GM12878 (cell line): ENCODE measurements around the gene REST. TPM values are rescaled to one million over a fixed set of nuclear protein-coding genes. Genes with fewer than 3 reads are reported as not detected.

Source experiments
- ATAC-seq: fragments of 200-7000 bp; cut with Tn5 transposase; 3 replicates; pipeline ENCODE4 v1.9.1; 2020; ENCODE audit warnings: mild to moderate bottlenecking, moderate library complexity
- BruUV-seq: library from RNA; stranded (reverse); fragments of 400-500 nt; replicated peaks from 2 replicates; lab custom pipeline; 2021; lab: Mats Ljungman, UMichigan
- CTCF ChIA-PET: fragments of 300-600 bp; sonication (Branson Sonifier 250); formaldehyde crosslinking; extraction: SDS; loops from one replicate; lab custom pipeline; 2021; ENCODE audit warnings: inconsistent platforms; lab: Yijun Ruan, JAX
- POLR2A ChIA-PET: fragments of 350-600 bp; formaldehyde crosslinking; extraction: SDS; loops from one replicate; lab custom pipeline; 2021; ENCODE audit warnings: inconsistent platforms; lab: Charles Lee
- RAD21 ChIA-PET: fragments of 300-600 bp; sonication (Branson Sonifier 250); formaldehyde crosslinking; loops from one replicate; lab custom pipeline; 2023; ENCODE audit warnings: antibody characterized with exemption; ENCODE audit not compliant: unreplicated experiment; lab: Charles Lee
- SMC1A ChIA-PET: fragments of 300-600 bp; sonication (Branson Sonifier 250); formaldehyde crosslinking; loops from one replicate; lab custom pipeline; 2023; ENCODE audit not compliant: unreplicated experiment, uncharacterized antibody; lab: Charles Lee
- DNase-seq: peaks from one replicate; pipeline ENCODE4 v3.0.0-alpha.2; 2011; ENCODE audit warnings: low read depth, low spot score
- FAIRE-seq: peaks from 3 replicates; lab custom pipeline; 2011; peaks lifted over from hg19 to GRCh38; lab: Jason Lieb, UNC
- H2AFZ ChIP-seq: 2 replicates; pipeline ENCODE4 v1.6.0; 2011; ENCODE audit warnings: low read depth, low read length, control low read depth; ENCODE audit not compliant: control insufficient read depth
- H3K27ac ChIP-seq: 2 replicates; pipeline ENCODE4 v1.5.1; 2011; ENCODE audit warnings: control low read depth; ENCODE audit not compliant: control insufficient read depth, insufficient read depth
- H3K27me3 ChIP-seq, 2 experiments: replicated peaks in 1 of 2; 2 replicates each; pipeline versions ENCODE4 v1.6.0 to v1.6.1; 2011; ENCODE audit warnings: low read length in 1 of 2; ENCODE audit not compliant: control insufficient read depth in 2 of 2, insufficient read depth in 2 of 2
- H3K36me3 ChIP-seq, 2 experiments: 2 replicates each; pipeline ENCODE4 v1.5.1; 2011; ENCODE audit warnings: low read length in 1 of 2; ENCODE audit not compliant: control insufficient read depth in 2 of 2, insufficient read depth in 2 of 2
- H3K4me1 ChIP-seq: 2 replicates; pipeline ENCODE4 v1.6.1; 2011; ENCODE audit warnings: mild to moderate bottlenecking, low read length, moderate library complexity, mixed read lengths; ENCODE audit not compliant: control insufficient read depth, insufficient read depth
- H3K4me2 ChIP-seq: 2 replicates; pipeline ENCODE4 v1.6.0; 2011; ENCODE audit warnings: control low read depth; ENCODE audit not compliant: control insufficient read depth, insufficient read depth
- H3K4me3 ChIP-seq: fragments of 200-600 bp; sonication (generic); 2 replicates; pipeline ENCODE4 v1.5.1; 2016
- H3K79me2 ChIP-seq: 2 replicates; pipeline ENCODE4 v1.6.0; 2011; ENCODE audit warnings: low read length; ENCODE audit not compliant: control insufficient read depth, insufficient read depth
- H3K9ac ChIP-seq: 2 replicates; pipeline ENCODE4 v1.8.0; 2011; ENCODE audit warnings: low read length, control low read depth, mixed read lengths; ENCODE audit not compliant: control insufficient read depth, insufficient read depth
- H3K9me3 ChIP-seq: replicated peaks from 3 replicates; pipeline ENCODE4 v1.5.1; 2011; ENCODE audit warnings: mild to moderate bottlenecking, low read length; ENCODE audit not compliant: control insufficient read depth, insufficient read depth
- H4K20me1 ChIP-seq: 2 replicates; pipeline ENCODE4 v1.6.0; 2011; ENCODE audit not compliant: control insufficient read depth, insufficient read depth
- CEBPZ ChIP-seq: fragments of 150-350 bp; IDR thresholded peaks from 2 replicates; pipeline ENCODE4 v1.6.1; 2016; ENCODE audit warnings: low read depth, low read length
- E2F8 ChIP-seq: fragments of 450-650 bp; IDR thresholded peaks from 2 replicates; pipeline ENCODE4 v1.6.1; 2018; ENCODE audit warnings: mild to moderate bottlenecking, low read depth, moderate library complexity; ENCODE audit not compliant: partially characterized antibody
- ESRRA ChIP-seq: IDR thresholded peaks from 2 replicates; pipeline ENCODE4 v1.6.1; 2012; ENCODE audit warnings: mild to moderate bottlenecking, low read length, improper control_type of control experiment
- GABPA ChIP-seq: IDR thresholded peaks from 2 replicates; pipeline ENCODE4 v1.6.1; 2014; ENCODE audit warnings: antibody characterized with exemption, low read depth, mild to moderate bottlenecking, inconsistent platforms
- MTA3 ChIP-seq: IDR thresholded peaks from 2 replicates; pipeline ENCODE4 v1.6.1; 2012; ENCODE audit warnings: low read length, inconsistent platforms, borderline replicate concordance
- PKNOX1 ChIP-seq: fragments of 450-650 bp; IDR thresholded peaks from 2 replicates; pipeline ENCODE4 v1.6.1; 2016; ENCODE audit warnings: mild to moderate bottlenecking
- POLR2AphosphoS5 ChIP-seq: IDR thresholded peaks from 2 replicates; pipeline ENCODE4 v1.6.1; 2011; ENCODE audit warnings: mild to moderate bottlenecking, low read length, inconsistent platforms
- SREBF1 ChIP-seq: IDR thresholded peaks from 2 replicates; pipeline ENCODE4 v1.6.1; 2012; ENCODE audit warnings: mild to moderate bottlenecking, low read length
- TCF12 ChIP-seq: IDR thresholded peaks from 2 replicates; pipeline ENCODE4 v1.6.1; 2011; ENCODE audit warnings: low read depth, mild to moderate bottlenecking, low read length
- TCF3 ChIP-seq: IDR thresholded peaks from 2 replicates; pipeline ENCODE4 v1.6.1; 2012; ENCODE audit warnings: low read depth, mild to moderate bottlenecking, low read length, borderline replicate concordance; ENCODE audit not compliant: insufficient read depth
- ZBTB4 ChIP-seq: fragments of 450-650 bp; formaldehyde crosslinking; IDR thresholded peaks from 2 replicates; pipeline ENCODE4 v1.4.0; 2022; ENCODE audit warnings: mild to moderate bottlenecking, moderate library complexity
- ZNF217 ChIP-seq: fragments of 450-650 bp; IDR thresholded peaks from 2 replicates; pipeline ENCODE4 v1.6.1; 2017; ENCODE audit warnings: antibody characterized with exemption, mild to moderate bottlenecking
- WGBS: methylation state at CpG from one replicate; pipeline ENCODE4 v1.1.6; 2016; ENCODE audit warnings: low lambda C conversion rate; ENCODE audit not compliant: insufficient replicate concordance, insufficient coverage; ENCODE audit errors: missing lambda C conversion rate; 5-methylcytosine and 5-hydroxymethylcytosine counted together
- in situ Hi-C: fragments of 300-500 bp; cut with MboI; formaldehyde crosslinking; loops from 9 replicates; pipeline ENCODE4 v1.14.3; 2018; ENCODE audit warnings: mixed read lengths
- intact Hi-C: fragments of 100-400 bp; cut with micrococcal nuclease; formaldehyde crosslinking; loops from one replicate; pipeline ENCODE4 v1.14.2; 2022; ENCODE audit not compliant: unreplicated experiment
- polyA plus RNA-seq, 11 experiments: library from polyadenylated mRNA; depleted of rRNA in 4 of 11; unstranded in 6 of 11; stranded (reverse) in 5 of 11; fragments of >200 nt; fragmentation: Nextera tagmentation in 4 of 11; fragmentation: Illumina TruSeq in 1 of 11; extraction: Ambion mirVana in 4 of 11; extraction: Trizol in 1 of 11; gene quantifications; 1 replicate in 1 of 11; 2 replicates in 10 of 11; pipeline versions ENCODE4 v1.2.1 to v1.2.3, GENCODE V29; 2011 to 2016; ENCODE audit warnings: inconsistent platforms in 2 of 11, missing spikeins in 2 of 11, low read depth in 1 of 11
- total RNA-seq, 4 experiments: library from RNA; depleted of rRNA in 3 of 4; stranded (reverse); fragments of >200 nt in 3 of 4; fragmentation: Illumina TruSeq in 1 of 4; extraction: Trizol in 1 of 4; gene quantifications; 2 replicates each; pipeline versions ENCODE4 v1.2.1 to v1.2.3, GENCODE V29; 2013 to 2021

Gene REST
- total and polyA plus RNA-seq, 10 of the 15 experiments (the other 5 are each of a cell fraction or from before 2014, with no cell fraction given), result 3.7 to 36.3 (median 20.4) TPM

- Histone ChIP-seq H2AFZ (no peak overlapping the region), H3K27me3 (no peaks in the 10 kb centered on the region), H3K4me2 (no peak overlapping the region), H3K9me3 (peaks cover 14% of the 10 kb centered on the region), H3K79me2 (peaks cover 26% of the 10 kb centered on the region), H3K36me3 (peaks cover 8 to 22% of the 10 kb centered on the region in 2 experiments)
- RAD21 ChIA-PET, result no interaction called here
- WGBS, result 100% methylated on average over 2 of the region's 2 CpGs
- CTCF ChIA-PET, result interaction anchor here (1.2 kb wide), 1 partner anchor 11 kb away, joined by 3 read pairs; no protein-coding TSS in a partner anchor
- SMC1A ChIA-PET, result interaction anchor here (1.1 kb wide), 1 partner anchor 8 kb away, joined by 4 read pairs; the partner anchor contains the start of gene POLR2B
- TF ChIP-seq ZBTB4, result no peak
- no peak for TF ChIP-seq MTA3
- TF ChIP-seq TCF3, result no peak
- no peak for TF ChIP-seq CEBPZ
- TF ChIP-seq TCF12, result no peak
- TF ChIP-seq ZNF217, result no peak
- TF ChIP-seq SREBF1, result no peak
- TF ChIP-seq PKNOX1, result no peak
- no peak for TF ChIP-seq GABPA
- no peak for TF ChIP-seq E2F8
- TF ChIP-seq POLR2AphosphoS5, result no peak
- no peak for TF ChIP-seq ESRRA
- TF ChIP-seq, all 136 proteins: peak for 0
- no peaks in the 10 kb centered on the region for H3K4me1 ChIP-seq
- FAIRE-seq (no peak), DNase-seq (no peak), ATAC-seq (no peak)
- intact Hi-C loops, result no loop called here
- H4K20me1 ChIP-seq, result peaks cover 5% of the 10 kb centered on the region; the same call in 1 of the 2 replicates
- POLR2A ChIA-PET, result interaction anchor here (0.6 to 1.0 kb wide), 4 partner anchors 9 to 1023 kb away, joined by 4 to 5 read pairs (median 4); no protein-coding TSS in a partner anchor
- in situ Hi-C loops, result no loop called here
- H3K9ac ChIP-seq, result no peak overlapping the region
- H3K4me3 ChIP-seq, result no peak overlapping the region
- no TSS peak for BruUV-seq
- H3K27ac ChIP-seq, result no peak overlapping the region
These were observed 63.7 kb downstream of the REST start for GRCh38 chr4:56971383-56971782.
